ENCODE measurements around the gene C19orf53. TPM values are rescaled to one million over a fixed set of nuclear protein-coding genes. Genes with fewer than 3 reads are reported as not detected.

Gene C19orf53
- total RNA-seq, 2 donors from 2014 or later: 62.4 to 73.0 TPM

Other genes starting within 250 kb of the C19orf53 start
- 10 to 100 TPM; 31.0 to 31.9 TPM for gene MRI1, start 9.9 kb upstream of the C19orf53 start, total RNA-seq
- 1 to 10 TPM; 4.2 to 5.3 TPM for gene ZSWIM4, start 21.0 kb downstream of the C19orf53 start, total RNA-seq
- 1 to 10 TPM in 1 of 2 donors, under 1 TPM in 1; 0.60 to 2.6 TPM for gene NANOS3, start 102.7 kb downstream of the C19orf53 start, total RNA-seq
- 1 to 10 TPM in 1 of 2 donors, under 1 TPM in 1; 0.82 to 1.7 TPM for gene BRME1, start 131.7 kb downstream of the C19orf53 start, total RNA-seq
- 10 to 100 TPM; 22.5 to 24.4 TPM for gene CC2D1A, start 131.7 kb downstream of the C19orf53 start, total RNA-seq
- gene PODNL1, start 164.0 kb downstream of the C19orf53 start, total RNA-seq: under 1 TPM in 1 of 2 donors, not detected in 1; 0.31 TPM
- 10 to 100 TPM; 88.2 to 95.8 TPM for gene DCAF15, start 178.1 kb downstream of the C19orf53 start, total RNA-seq
- 10 to 100 TPM; 23.3 to 24.7 TPM for gene RFX1, start 231.9 kb downstream of the C19orf53 start, total RNA-seq

Measured in T-helper 17 cell (primary cell).